Fibroblast of lung (primary cell): ENCODE measurements around the gene SPRR3.

Experiments
- CTCF ChIP-seq, 2 donors: IDR thresholded peaks in 1 of 2; conservative IDR thresholded peaks in 1 of 2; 1 replicate in 1 of 2; 2 replicates in 1 of 2; pipeline ENCODE4 v1.5.1; 2011 to 2012; ENCODE audit warnings: low read length in 2 of 2, control low read depth in 1 of 2, inconsistent platforms in 1 of 2, low read depth in 1 of 2, mild to moderate bottlenecking in 1 of 2
- EZH2 ChIP-seq: IDR thresholded peaks from 2 replicates; pipeline ENCODE4 v1.5.1; 2012; ENCODE audit warnings: low read length, control low read depth, mild to moderate bottlenecking; ENCODE audit errors: missing control alignments

- no peak for TF ChIP-seq CTCF (conservative IDR thresholded peaks at IDR 0.05 in 1 of 2, IDR thresholded peaks at IDR 0.05 in 1 of 2; ENCODE audit: low read depth in 1 of 2, low read length in 2 of 2)
- TF ChIP-seq EZH2, result no peak
These were observed 3.1 kb upstream of the SPRR3 start for GRCh38 chr1:152998476-152998875.
